ENCODE measurements around the gene MRPS14.

DNA sequence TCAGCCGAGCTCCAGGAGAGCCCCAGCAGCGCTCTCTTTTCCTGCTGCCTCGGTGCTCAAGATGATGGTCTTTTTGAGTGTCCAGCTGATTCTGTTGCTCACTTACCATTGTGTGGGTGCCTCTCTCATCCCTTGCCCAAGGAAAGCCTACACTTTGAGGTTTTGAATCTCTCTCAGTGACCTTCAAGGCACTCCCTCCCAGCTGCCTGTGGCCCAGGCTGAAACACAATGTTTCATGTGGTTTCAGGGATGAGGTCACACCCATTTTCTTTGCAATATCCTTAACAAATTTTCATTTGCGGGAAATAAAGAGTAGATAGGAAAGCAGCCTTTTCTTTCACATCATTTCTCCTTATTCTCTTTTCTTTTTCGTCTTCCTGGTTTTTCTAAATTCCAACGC, 12.6 kb upstream of the MRPS14 start:
- TF ChIP-seq, protein P1, sequence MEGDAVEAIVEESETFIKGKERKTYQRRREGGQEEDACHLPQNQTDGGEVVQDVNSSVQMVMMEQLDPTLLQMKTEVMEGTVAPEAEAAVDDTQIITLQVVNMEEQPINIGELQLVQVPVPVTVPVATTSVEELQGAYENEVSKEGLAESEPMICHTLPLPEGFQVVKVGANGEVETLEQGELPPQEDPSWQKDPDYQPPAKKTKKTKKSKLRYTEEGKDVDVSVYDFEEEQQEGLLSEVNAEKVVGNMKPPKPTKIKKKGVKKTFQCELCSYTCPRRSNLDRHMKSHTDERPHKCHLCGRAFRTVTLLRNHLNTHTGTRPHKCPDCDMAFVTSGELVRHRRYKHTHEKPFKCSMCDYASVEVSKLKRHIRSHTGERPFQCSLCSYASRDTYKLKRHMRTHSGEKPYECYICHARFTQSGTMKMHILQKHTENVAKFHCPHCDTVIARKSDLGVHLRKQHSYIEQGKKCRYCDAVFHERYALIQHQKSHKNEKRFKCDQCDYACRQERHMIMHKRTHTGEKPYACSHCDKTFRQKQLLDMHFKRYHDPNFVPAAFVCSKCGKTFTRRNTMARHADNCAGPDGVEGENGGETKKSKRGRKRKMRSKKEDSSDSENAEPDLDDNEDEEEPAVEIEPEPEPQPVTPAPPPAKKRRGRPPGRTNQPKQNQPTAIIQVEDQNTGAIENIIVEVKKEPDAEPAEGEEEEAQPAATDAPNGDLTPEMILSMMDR (IDR thresholded peaks at IDR 0.05 in 4 of 5, conservative IDR thresholded peaks at IDR 0.05 in 1 of 5): no peak
- no peak for TF ChIP-seq POLR2A (IDR thresholded peaks at IDR 0.05)

Measured in gastrocnemius medialis (tissue), 4 donors.